Activated CD4-positive, alpha-beta T cell treated with anti-CD3 and anti-CD28 coated beads for 1 hour (primary cell): ENCODE data around the gene ACIN1.

Experiments
- DNase-seq: peaks from one replicate; pipeline ENCODE4 v3.0.0-alpha.2; 2020

ACIN1 gene

GRCh38 chr14:23076785-23077408 is 18.0 kb downstream of the ACIN1 start:
- no peak for DNase-seq

GRCh38 chr14:23074906-23075305 is 20.0 kb downstream of the ACIN1 start:
- DNase-seq, result no peak

GRCh38 chr14:23071921-23072539 is 22.9 kb downstream of the ACIN1 start:
- DNase-seq, result no peak

DNA sequence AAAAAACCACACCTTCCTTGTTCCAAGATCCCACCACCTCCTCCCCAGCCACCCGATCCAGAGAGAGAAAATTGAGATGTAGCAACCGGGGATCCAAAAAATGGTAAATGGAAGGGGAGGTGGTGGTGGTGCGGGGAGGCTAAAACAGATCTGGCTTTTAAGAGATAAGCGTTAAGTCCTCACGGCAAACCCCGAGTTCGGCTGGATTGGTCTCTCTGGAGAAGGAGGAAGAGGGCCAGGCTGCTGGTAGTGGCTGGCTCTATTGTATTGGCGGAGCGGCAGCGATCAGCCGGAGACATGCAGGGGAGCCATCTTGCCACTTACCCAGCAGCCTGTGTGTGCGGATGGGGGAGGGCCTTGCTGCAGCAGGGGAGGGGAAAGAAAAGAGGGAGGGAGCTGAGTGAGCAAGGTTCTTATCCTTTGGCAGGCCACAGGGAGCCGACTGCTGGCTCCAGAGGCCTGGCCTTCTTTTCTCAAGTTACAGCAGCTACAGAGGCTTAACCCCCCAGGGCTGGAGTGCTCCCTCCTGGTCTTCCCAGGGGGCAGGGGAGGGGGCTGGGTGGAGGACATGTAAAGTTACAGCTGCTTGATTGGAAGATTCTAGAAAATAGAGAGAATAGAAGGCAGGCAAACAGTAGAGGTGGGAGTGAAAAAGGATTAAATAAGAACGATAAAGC is 23.6 kb downstream of the ACIN1 start:
- peak; percentile 62 for DNase-seq

- no peak for DNase-seq
These were observed 24.4 kb downstream of the ACIN1 start for GRCh38 chr14:23070262-23071129.

DNA sequence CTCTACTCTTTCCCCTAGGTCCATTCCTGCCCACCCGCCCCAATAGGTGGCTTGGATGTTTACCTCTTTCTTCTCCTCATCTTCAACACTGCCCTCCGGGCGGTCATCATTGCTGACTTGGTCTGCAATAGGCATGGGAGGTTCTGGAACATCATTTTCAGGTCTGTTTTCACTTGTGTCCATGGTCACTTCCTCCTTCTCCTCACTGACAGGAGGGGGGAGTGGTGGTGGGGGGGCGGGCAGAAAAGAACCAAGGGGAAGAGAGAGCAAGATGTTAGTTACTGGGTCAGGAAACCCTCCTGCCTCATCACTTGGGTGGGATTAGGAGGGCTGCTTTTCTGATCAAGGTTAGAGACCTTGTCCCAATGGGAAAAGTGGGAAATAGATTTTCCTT is 25.5 kb downstream of the ACIN1 start:
- DNase-seq, result no peak

DNA sequence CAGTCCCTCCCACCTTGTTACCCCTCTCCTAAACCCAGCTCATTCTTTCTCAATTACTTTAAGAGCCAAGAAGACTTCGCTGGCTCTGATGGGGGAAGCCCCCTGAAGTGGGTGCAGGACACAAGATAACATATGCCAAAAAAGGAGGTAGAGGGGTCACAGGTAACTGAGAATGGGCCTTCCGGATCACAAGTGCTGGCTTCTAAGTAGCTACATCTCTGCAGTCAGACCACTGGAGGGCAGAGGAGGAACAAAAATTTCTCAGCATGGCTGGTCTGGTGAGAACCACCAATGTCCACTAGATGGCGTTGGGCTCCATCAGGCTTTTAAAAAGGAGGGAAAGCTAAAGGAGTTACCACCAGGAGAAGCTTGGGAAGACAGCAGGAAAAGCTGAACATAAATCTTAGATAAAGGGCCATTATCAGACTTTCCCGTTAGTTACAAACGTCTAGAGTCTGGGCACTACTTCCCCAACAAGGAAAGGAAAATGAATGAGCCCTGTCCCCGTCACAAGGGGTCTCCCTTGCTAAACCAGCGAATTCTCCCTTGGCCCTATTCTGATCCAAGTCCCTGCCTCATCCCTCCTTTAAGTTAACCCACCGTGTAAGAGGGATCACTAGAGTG is 26.0 kb downstream of the ACIN1 start:
- DNase-seq, result peak; percentile 45

DNA sequence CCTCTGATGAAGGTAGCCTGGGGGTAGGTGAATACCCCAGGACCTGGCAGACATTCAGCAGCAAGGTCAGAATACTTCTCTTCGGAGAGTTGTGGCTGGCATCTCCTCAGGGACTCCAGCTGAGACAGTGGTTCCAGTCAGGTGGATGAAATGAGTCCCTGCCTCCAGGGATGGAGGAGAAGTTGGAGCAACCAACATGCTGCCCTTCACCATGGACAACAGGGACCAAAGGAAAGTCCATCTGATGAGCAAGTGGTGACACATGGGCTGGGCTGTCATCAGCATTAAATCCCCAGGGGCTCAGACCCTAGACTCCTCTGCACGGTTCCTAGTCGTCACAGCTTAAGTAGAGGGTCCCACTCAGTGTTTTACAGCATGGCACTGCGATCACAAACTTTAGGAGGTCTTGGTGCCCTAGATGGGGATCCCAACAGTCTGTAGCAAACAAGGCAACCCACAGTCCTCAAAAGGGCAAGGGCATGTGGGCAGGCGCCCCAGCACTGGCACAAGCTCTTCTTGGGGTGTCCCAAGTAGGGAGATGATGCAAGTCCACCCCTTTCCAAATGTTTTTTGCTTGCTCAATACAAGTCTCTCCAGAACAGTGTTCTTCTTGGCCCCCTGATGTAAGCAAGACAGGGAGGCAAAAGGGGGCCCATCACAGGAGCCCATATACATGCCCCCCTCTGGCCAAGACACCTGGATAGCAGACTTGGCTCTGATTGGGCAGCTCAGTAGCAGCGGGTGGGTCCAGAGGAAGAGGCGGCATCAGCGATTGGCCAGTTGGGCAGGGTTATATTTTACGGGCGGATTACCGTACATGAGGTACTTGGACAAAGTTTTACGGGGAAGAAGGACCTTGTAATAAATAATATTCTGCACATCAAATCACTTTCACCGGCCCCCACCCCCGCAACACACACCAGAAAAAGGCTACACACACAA is 26.8 kb downstream of the ACIN1 start:
- DNase-seq, result no peak

DNA sequence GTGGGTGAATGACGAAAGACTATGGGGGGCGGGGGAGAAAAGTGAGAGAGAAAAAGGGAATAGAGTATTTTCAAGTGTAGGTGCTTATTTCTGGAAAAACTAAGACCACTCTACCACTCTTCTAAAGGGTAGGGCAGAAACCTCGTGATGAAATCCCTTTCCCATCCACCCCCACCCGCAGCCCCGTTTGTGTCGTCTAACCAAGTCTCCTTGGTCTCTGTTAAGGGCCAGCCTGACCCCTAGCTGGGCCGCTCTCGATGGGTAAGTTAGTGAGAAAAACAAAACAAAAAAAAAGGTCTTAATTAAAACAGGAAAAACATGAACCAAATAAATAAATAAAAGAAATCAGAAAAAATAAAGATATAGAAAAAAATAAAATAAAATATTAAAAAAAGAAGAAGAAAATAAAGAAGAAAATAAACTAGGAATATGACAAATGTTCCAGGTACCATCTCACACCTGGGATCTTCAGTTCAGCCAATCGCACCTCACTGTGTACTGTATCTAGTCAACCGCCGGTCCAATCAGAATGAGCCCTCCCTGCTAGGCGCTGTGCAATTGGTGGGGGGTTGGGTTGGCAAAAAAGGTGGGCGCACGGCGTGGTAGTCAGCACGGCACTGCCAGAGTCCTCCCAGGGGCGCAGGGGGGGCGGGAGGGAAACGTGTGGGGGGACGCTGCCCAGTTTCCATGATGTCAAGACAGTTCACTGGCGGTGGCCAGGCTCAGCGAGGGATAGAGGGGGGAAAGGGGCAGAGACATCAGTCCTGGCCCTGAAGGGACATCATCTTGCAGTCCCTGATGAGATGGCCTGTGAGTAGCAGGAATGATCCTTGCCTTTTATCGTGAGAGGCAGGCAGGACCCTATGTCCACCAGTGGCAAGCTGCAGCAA is 27.8 kb downstream of the ACIN1 start:
- no peak for DNase-seq

GRCh38 chr14:23066368-23066767 is 28.6 kb downstream of the ACIN1 start:
- DNase-seq, result no peak

DNA sequence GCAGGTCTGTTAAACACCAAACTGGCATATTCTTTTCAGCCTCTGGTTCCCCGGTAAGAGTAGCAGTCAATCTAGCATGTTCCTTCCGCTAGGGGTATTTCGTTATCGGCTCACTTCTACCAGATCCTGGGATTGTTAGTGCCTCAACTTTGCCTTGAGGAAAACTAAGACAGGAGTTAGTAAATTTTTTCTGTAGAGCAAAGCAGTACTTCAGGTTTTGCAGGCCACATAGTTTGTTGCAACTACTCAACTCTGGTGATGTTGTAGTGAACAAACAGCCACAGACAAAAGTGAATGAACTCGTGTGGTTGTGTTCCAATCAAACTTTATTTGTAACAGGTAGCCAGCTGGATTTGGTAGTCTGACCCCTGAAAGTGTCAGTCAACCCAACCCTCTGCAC is 31.3 kb downstream of the ACIN1 start:
- DNase-seq, result no peak

DNA sequence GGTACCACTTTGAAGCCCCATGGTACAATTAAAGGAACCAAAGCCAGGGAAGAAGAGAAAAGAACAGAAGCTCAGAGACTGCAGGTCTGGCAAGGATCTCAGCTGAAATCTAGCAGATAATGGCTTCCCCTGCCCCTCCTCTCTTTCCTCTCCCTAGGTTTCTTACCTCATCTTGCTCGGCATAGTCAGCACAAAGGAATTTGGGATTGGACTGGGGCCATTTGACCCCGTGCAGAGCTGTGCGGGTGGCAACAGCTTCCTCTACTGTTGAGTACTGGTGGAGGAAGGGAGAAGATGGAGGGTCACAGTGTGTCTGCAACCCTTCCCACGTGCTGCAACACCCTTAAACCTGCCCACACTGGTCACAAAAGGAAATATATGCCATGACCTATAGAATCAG is 32.9 kb downstream of the ACIN1 start:
- DNase-seq, result no peak

DNA sequence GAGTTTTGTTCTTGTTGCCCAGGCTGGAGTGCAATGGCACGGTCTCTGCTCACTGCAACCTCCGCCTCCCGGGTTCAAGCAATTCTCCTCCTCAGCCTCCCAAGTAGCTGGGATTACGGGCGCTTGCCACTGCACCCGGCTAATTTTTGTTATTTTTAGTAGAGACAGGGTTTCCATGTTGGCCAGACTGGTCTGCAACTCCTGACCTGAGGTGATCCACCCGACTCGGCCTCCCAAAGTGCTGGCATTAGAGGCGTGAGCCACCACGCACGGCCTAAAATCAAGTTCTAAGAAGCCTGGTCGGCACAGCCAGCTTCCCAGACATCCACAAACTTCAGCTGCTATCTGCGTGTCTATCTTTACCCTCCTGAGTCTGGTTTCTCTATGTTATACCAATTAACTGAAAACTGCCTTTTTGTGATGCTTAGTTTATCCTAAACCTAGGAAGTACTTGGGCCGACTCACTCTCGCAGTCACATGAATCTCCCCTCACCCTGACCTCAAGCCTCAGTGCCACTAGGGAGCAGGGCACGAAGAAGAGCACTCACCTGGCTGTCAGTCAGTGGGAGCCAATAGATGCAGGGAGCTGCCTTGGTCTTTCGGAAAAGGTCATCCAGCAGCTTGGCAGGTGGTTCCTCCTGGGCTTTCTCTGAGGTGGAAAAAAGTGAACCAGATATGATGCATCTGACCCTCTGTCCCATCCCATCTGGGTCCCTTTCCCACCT is 34.2 kb downstream of the ACIN1 start:
- no peak for DNase-seq

DNA sequence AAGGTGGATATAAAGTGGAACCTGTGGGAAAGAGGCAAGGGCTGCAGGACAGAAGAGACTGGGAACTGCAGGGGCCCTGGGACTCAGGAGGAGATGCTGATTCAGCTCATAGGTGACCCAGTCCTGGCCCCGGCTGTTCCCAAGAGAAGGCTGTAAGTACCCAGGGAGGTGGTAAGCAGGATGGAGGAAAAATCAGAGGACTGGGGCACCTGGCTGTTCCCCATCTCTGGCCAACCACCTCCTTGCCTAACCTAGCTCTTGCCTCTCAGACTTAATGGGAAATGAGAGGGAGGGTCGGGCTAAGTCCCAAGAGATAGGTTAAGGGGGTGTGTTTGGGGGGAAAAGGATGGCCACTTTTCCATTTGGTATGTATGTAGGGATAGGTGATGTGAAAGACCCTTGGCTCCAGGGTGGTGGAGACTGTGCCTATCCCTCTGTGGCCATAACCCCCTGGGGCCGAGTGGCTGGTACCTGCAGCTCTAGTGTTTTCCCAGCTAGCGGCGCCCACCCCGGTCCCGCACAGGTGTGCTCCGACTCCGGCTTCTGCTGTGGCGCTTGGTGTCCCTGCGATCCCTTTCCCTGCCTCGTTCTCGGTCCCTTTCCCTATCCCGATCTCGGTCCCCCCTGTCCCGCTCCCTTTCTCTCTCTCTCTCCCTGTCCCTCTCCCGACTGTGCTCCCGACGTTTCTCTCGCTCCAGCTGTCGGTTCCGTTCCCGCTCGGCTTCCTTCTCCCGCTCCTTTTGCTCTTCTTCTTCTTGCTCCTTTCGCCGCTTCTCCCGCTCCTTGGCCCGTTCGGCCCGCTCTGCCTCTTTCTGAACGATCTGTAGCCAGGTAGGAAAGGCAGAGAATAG is 36.1 kb downstream of the ACIN1 start:
- DNase-seq, result no peak

- DNase-seq, result peak; percentile 80
These were observed 36.9 kb downstream of the ACIN1 start for GRCh38 chr14:23057757-23058653.

- DNase-seq, result peak; percentile 60
These were observed 37.8 kb downstream of the ACIN1 start, which contains the start of gene CDH24 for GRCh38 chr14:23056956-23057756. Gene CDH24, minus strand, starts transcription at chr14:23057520. Its CDS starts 1,787 bp downstream, at chr14:23055733.
